HUES6 (cell line): Measurements from ENCODE around the gene LHX5.

Experiments
- H3K27ac ChIP-seq: 2 replicates; pipeline ENCODE4 v1.7.0; 2013; ENCODE audit warnings: low read depth, mild to moderate bottlenecking, low read length, inconsistent platforms
- H3K27me3 ChIP-seq: 2 replicates; pipeline ENCODE4 v1.6.1; 2013; ENCODE audit warnings: low read length; ENCODE audit not compliant: control insufficient read depth, insufficient read depth
- H3K36me3 ChIP-seq: 2 replicates; pipeline ENCODE4 v1.6.1; 2013; ENCODE audit warnings: low read length; ENCODE audit not compliant: control insufficient read depth, insufficient read depth
- H3K4me1 ChIP-seq: 2 replicates; pipeline ENCODE4 v1.6.1; 2013; ENCODE audit warnings: low read length; ENCODE audit not compliant: control insufficient read depth, insufficient read depth
- H3K4me3 ChIP-seq: 2 replicates; pipeline ENCODE4 v1.5.1; 2013; ENCODE audit warnings: low read depth, low read length
- H3K9ac ChIP-seq: one replicate; pipeline ENCODE4 v1.6.1; 2013; ENCODE audit warnings: mild to moderate bottlenecking, low read length
- H3K9me3 ChIP-seq: 2 replicates; pipeline ENCODE4 v1.6.1; 2013; ENCODE audit warnings: low read depth, low read length; ENCODE audit not compliant: control insufficient read depth, insufficient read depth

Gene LHX5

GRCh38 chr12:113471619-113472171, at the start of gene LHX5:
LHX5 (minus strand) TSS chr12:113471871; CDS start chr12:113471498, 373 bp downstream.
- H3K9ac ChIP-seq: no peak within 1 kb of the TSS

GRCh38 chr12:113519464-113520307, 48.0 kb upstream of the LHX5 start:
- peaks cover 86% of the 10 kb centered on the region for H3K27me3 ChIP-seq
- H3K4me1 ChIP-seq: peaks cover 16% of the 10 kb centered on the region
- H3K9ac ChIP-seq: no peak overlapping the region
- no peaks in the 10 kb centered on the region for H3K36me3 ChIP-seq
- H3K9me3 ChIP-seq: peaks cover 6% of the 10 kb centered on the region; the same call in 1 of the 2 replicates
- H3K4me3 ChIP-seq: peak overlapping the region; percentile 30
- no peak overlapping the region for H3K27ac ChIP-seq

More at GRCh38 chr12:113471619-113472171, at the start of gene LHX5:
- Histone ChIP-seq H3K4me3 (peak within 1 kb of the TSS; percentile 51), H3K4me1 (peaks cover 55% of the 10 kb centered on the region), H3K27ac (no peak within 1 kb of the TSS), H3K9me3 (no peaks in the 10 kb centered on the region), H3K36me3 (no peaks in the 10 kb centered on the region), H3K27me3 (peaks cover 100% of the 10 kb centered on the region)

GRCh38 chr12:113515082-113515856, 43.6 kb upstream of the LHX5 start:
- H3K27me3 ChIP-seq: peaks cover 92% of the 10 kb centered on the region
- H3K27ac ChIP-seq: no peak overlapping the region
- H3K9me3 ChIP-seq: peaks cover 6% of the 10 kb centered on the region; the same call in 1 of the 2 replicates
- peak overlapping the region; percentile 55 for H3K4me3 ChIP-seq
- H3K9ac ChIP-seq: no peak overlapping the region
- no peaks in the 10 kb centered on the region for H3K36me3 ChIP-seq
- H3K4me1 ChIP-seq: peaks cover 21% of the 10 kb centered on the region

GRCh38 chr12:113514602-113515001, 42.9 kb upstream of the LHX5 start:
- peak overlapping the region; percentile 55 for H3K4me3 ChIP-seq
- peaks cover 92% of the 10 kb centered on the region for H3K27me3 ChIP-seq
- H3K27ac ChIP-seq: no peak overlapping the region
- no peak overlapping the region for H3K9ac ChIP-seq
- H3K36me3 ChIP-seq: no peaks in the 10 kb centered on the region
- peaks cover 21% of the 10 kb centered on the region for H3K4me1 ChIP-seq
- peaks cover 6% of the 10 kb centered on the region; the same call in 1 of the 2 replicates for H3K9me3 ChIP-seq

- Histone ChIP-seq H3K4me1 (peaks cover 15% of the 10 kb centered on the region), H3K27me3 (peaks cover 84% of the 10 kb centered on the region), H3K27ac (no peak overlapping the region), H3K9ac (no peak overlapping the region), H3K9me3 (peaks cover 4% of the 10 kb centered on the region; the same call in 1 of the 2 replicates), H3K36me3 (no peaks in the 10 kb centered on the region), H3K4me3 (no peak overlapping the region)
Measured at GRCh38 chr12:113512568-113512967, 40.9 kb upstream of the LHX5 start.

- Histone ChIP-seq H3K4me3 (no peak overlapping the region), H3K9me3 (no peaks in the 10 kb centered on the region), H3K9ac (no peak overlapping the region), H3K4me1 (no peaks in the 10 kb centered on the region), H3K27ac (no peak overlapping the region), H3K27me3 (peaks cover 44% of the 10 kb centered on the region), H3K36me3 (no peaks in the 10 kb centered on the region)
Measured at GRCh38 chr12:113506867-113507266, 35.2 kb upstream of the LHX5 start.

GRCh38 chr12:113505941-113506340, 34.3 kb upstream of the LHX5 start:
- Histone ChIP-seq H3K36me3 (no peaks in the 10 kb centered on the region), H3K9ac (no peak overlapping the region), H3K27ac (no peak overlapping the region), H3K4me3 (no peak overlapping the region), H3K9me3 (no peaks in the 10 kb centered on the region), H3K4me1 (peaks cover 7% of the 10 kb centered on the region), H3K27me3 (peaks cover 39% of the 10 kb centered on the region)

GRCh38 chr12:113504917-113505316, 33.2 kb upstream of the LHX5 start:
- H3K36me3 ChIP-seq: no peaks in the 10 kb centered on the region
- no peak overlapping the region for H3K4me3 ChIP-seq
- H3K27ac ChIP-seq: no peak overlapping the region
- H3K9me3 ChIP-seq: no peaks in the 10 kb centered on the region
- peaks cover 18% of the 10 kb centered on the region for H3K4me1 ChIP-seq
- peaks cover 33% of the 10 kb centered on the region; the same call in 1 of the 2 replicates for H3K27me3 ChIP-seq
- no peak overlapping the region for H3K9ac ChIP-seq

- Histone ChIP-seq H3K36me3 (no peaks in the 10 kb centered on the region), H3K9me3 (no peaks in the 10 kb centered on the region), H3K4me3 (no peak overlapping the region), H3K9ac (no peak overlapping the region), H3K27me3 (peaks cover 21% of the 10 kb centered on the region; the same call in 1 of the 2 replicates), H3K4me1 (peaks cover 18% of the 10 kb centered on the region), H3K27ac (no peak overlapping the region)
Measured at GRCh38 chr12:113500782-113501311, 29.2 kb upstream of the LHX5 start.

GRCh38 chr12:113500306-113500675, 28.6 kb upstream of the LHX5 start:
- Histone ChIP-seq H3K27me3 (peaks cover 18% of the 10 kb centered on the region; the same call in 1 of the 2 replicates), H3K4me3 (no peak overlapping the region), H3K9me3 (no peaks in the 10 kb centered on the region), H3K27ac (no peak overlapping the region), H3K36me3 (no peaks in the 10 kb centered on the region), H3K4me1 (peaks cover 18% of the 10 kb centered on the region), H3K9ac (no peak overlapping the region)
